Smooth muscle cell (in vitro differentiated cells): ENCODE results near the gene RBP2. TPM values are rescaled to one million over a fixed set of nuclear protein-coding genes. Genes with fewer than 3 reads are reported as not detected.

ENCODE experiments used
- DNase-seq: peaks from one replicate; lab custom pipeline; 2025; ENCODE audit not compliant: unreplicated experiment; lab: John Stamatoyannopoulos, UW
- H2AFZ ChIP-seq: fragments of 200-600 bp; sonication (generic); 2 replicates; pipeline ENCODE4 v1.6.0; 2016; ENCODE audit warnings: antibody characterized with exemption, low read depth, mild to moderate bottlenecking
- H3F3A ChIP-seq: fragments of 200-600 bp; sonication (generic); 2 replicates; pipeline ENCODE4 v1.6.0; 2017; ENCODE audit warnings: antibody characterized with exemption, low read depth
- H3K27ac ChIP-seq: fragments of 200-600 bp; sonication (generic); 2 replicates; pipeline ENCODE4 v1.5.1; 2016; ENCODE audit warnings: low read depth, mild to moderate bottlenecking
- H3K27me3 ChIP-seq: fragments of 200-600 bp; sonication (generic); 2 replicates; pipeline ENCODE4 v1.6.1; 2016; ENCODE audit warnings: low read depth, mild to moderate bottlenecking
- H3K36me3 ChIP-seq: fragments of 200-600 bp; sonication (generic); 2 replicates; pipeline ENCODE4 v1.5.1; 2016; ENCODE audit warnings: low read depth
- H3K4me1 ChIP-seq: fragments of 200-600 bp; sonication (generic); 2 replicates; pipeline ENCODE4 v1.5.1; 2016; ENCODE audit warnings: low read depth
- H3K4me2 ChIP-seq: fragments of 200-600 bp; sonication (generic); 2 replicates; pipeline ENCODE4 v1.6.0; 2016; ENCODE audit warnings: mild to moderate bottlenecking
- H3K4me3 ChIP-seq: fragments of 200-600 bp; sonication (generic); 2 replicates; pipeline ENCODE4 v1.5.1; 2016; ENCODE audit warnings: mild to moderate bottlenecking
- H3K79me2 ChIP-seq: fragments of 200-600 bp; sonication (generic); 2 replicates; pipeline ENCODE4 v1.6.0; 2016; ENCODE audit warnings: low read depth, mild to moderate bottlenecking
- H3K9ac ChIP-seq: fragments of 200-600 bp; sonication (generic); 2 replicates; pipeline ENCODE4 v1.6.0; 2016; ENCODE audit warnings: low read depth
- H3K9me3 ChIP-seq: fragments of 200-600 bp; sonication (generic); replicated peaks from 2 replicates; pipeline ENCODE4 v1.5.1; 2016; ENCODE audit warnings: low read depth
- H4K20me1 ChIP-seq: fragments of 200-600 bp; sonication (generic); 2 replicates; pipeline ENCODE4 v1.6.0; 2016; ENCODE audit warnings: low read depth
- WGBS: methylation state at CpG from one replicate; pipeline ENCODE4 v1.1.7; 2016; ENCODE audit warnings: low lambda C conversion rate; 5-methylcytosine and 5-hydroxymethylcytosine counted together
- polyA plus RNA-seq: library from polyadenylated mRNA; unstranded; fragments of >200 nt; fragmentation: Nextera tagmentation; extraction: Ambion mirVana; gene quantifications from 2 replicates; pipeline ENCODE4 v1.2.1, GENCODE V29; 2016
- total RNA-seq: library from RNA; depleted of rRNA; stranded (reverse); fragments of >200 nt; gene quantifications from 2 replicates; pipeline ENCODE4 v1.2.3, GENCODE V29; 2014
- TF ChIP-seq, protein P1 (sequence below): fragments of 200-600 bp; sonication (generic); IDR thresholded peaks from 2 replicates; pipeline ENCODE4 v1.5.1; 2017; ENCODE audit warnings: borderline replicate concordance, mild to moderate bottlenecking, antibody characterized with exemption; ENCODE audit not compliant: insufficient read depth, poor library complexity, severe bottlenecking

RBP2 gene
- total RNA-seq = not detected in 2 replicates
- not detected in 2 replicates for polyA plus RNA-seq

DNA sequence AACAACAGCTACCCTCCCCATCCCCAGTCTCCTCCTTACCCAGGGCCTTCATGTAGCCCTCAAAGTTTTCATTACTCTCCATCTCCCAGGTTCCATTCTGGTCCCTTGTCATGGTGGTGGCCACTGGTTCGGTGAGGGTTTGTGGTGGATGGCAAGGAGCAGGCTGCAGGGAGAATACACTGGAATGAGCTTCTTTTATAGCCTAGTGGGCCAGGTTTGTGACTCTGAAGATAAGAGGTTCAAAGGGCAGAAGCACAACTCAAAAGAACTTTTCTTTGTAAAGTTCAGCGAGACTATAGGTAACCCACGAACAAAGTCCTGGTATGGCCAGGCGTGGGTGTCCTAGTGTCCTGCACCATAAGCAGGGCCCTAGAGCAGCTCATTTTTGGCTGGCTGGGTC lies at the start of gene RBP2:
Gene RBP2 (minus strand): TSS at position 169 of the 400 bp plus-strand sequence. CDS start 57 bp downstream, at position 112.
- H2AFZ ChIP-seq = no peak within 1 kb of the TSS
- no peaks in the 10 kb centered on the region for H3K9me3 ChIP-seq
- no peaks in the 10 kb centered on the region for H3F3A ChIP-seq
- H4K20me1 ChIP-seq = no peaks in the 10 kb centered on the region
- H3K4me1 ChIP-seq = no peaks in the 10 kb centered on the region
- DNase-seq = no peak
- H3K9ac ChIP-seq = no peak within 1 kb of the TSS
- H3K4me2 ChIP-seq = no peak within 1 kb of the TSS
- no peak within 1 kb of the TSS for H3K4me3 ChIP-seq
- H3K79me2 ChIP-seq = no peaks in the 10 kb centered on the region
- no peak within 1 kb of the TSS for H3K27ac ChIP-seq
- H3K36me3 ChIP-seq = no peaks in the 10 kb centered on the region
- TF ChIP-seq, protein P1, sequence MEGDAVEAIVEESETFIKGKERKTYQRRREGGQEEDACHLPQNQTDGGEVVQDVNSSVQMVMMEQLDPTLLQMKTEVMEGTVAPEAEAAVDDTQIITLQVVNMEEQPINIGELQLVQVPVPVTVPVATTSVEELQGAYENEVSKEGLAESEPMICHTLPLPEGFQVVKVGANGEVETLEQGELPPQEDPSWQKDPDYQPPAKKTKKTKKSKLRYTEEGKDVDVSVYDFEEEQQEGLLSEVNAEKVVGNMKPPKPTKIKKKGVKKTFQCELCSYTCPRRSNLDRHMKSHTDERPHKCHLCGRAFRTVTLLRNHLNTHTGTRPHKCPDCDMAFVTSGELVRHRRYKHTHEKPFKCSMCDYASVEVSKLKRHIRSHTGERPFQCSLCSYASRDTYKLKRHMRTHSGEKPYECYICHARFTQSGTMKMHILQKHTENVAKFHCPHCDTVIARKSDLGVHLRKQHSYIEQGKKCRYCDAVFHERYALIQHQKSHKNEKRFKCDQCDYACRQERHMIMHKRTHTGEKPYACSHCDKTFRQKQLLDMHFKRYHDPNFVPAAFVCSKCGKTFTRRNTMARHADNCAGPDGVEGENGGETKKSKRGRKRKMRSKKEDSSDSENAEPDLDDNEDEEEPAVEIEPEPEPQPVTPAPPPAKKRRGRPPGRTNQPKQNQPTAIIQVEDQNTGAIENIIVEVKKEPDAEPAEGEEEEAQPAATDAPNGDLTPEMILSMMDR = no peak
- 95% methylated on average over 4 of the region's 4 CpGs for WGBS
- H3K27me3 ChIP-seq = no peaks in the 10 kb centered on the region

DNA sequence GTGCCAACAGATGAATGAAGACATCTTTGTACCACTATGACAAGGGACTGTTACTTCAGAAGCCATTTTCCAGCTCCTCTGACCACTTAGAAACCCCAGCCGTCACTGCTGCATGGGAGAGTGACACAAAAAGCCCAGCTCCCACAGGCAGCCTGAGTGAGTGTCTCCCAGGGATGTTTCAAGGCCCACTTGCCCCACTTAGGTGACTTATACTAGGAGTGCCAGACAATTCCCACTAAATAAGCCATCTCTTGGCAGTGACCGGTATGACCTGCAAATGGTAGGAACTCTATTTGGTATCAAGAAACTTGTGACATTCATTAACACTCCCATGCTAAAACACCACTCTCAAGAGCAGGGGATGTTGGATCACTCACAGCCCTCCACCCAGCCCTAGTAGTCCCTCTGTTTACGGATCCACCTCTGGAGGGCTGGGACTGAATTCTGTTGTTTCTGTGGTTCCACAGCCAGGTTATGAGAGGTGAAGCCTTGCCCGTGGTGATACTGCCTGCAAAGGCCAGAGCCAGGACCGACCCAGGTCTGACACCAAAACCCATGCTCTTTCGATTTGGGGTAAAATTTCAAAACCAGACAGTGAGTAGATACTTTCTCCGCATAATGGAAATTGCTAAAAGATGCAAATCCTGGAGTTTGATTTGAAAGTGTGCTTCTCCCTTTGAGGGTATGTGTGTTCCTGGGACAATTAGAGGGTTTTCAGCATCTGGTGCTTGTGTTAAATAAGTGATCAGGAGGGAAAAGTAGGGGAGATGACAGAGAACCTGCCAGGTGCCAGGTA lies 48.7 kb upstream of the RBP2 start:
- Histone ChIP-seq H3K27ac (no peak overlapping the region), H3K4me3 (no peak overlapping the region), H3K9me3 (no peaks in the 10 kb centered on the region), H3F3A (no peaks in the 10 kb centered on the region), H4K20me1 (no peaks in the 10 kb centered on the region), H3K36me3 (no peaks in the 10 kb centered on the region), H2AFZ (no peak overlapping the region), H3K79me2 (no peaks in the 10 kb centered on the region), H3K4me1 (no peaks in the 10 kb centered on the region), H3K4me2 (no peak overlapping the region), H3K27me3 (no peaks in the 10 kb centered on the region), H3K9ac (no peak overlapping the region)
- WGBS = 90% methylated on average over 7 of the region's 7 CpGs
- DNase-seq = no peak
- TF ChIP-seq, protein P1 = no peak

DNA sequence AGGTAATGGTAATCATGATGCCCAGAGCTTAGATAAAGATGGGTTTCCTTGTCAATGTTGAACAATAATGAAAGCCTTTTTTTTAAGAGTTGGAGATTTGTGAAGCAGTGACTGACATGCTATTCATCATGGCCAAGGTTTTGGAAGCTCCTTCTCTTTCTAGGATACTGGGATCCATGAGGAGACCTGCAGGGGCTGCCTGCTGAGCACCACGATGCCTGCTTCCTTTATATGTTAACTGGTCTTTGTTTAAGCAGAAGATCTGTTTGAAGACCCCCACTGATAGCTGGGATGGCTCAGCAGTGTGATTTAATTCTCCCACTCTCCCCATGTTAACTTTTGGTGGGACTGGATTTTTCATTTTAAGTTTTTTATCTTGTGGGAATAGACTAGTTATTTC lies 47.4 kb upstream of the RBP2 start:
- Histone ChIP-seq H3K9ac (no peak overlapping the region), H4K20me1 (no peaks in the 10 kb centered on the region), H3K79me2 (no peaks in the 10 kb centered on the region), H3K4me3 (no peak overlapping the region), H3F3A (no peaks in the 10 kb centered on the region), H3K4me2 (no peak overlapping the region), H3K36me3 (no peaks in the 10 kb centered on the region), H3K27ac (no peak overlapping the region), H3K4me1 (no peaks in the 10 kb centered on the region), H3K27me3 (no peaks in the 10 kb centered on the region), H2AFZ (no peak overlapping the region), H3K9me3 (no peaks in the 10 kb centered on the region)
- 72% methylated on average over 1 of the region's 1 CpG for WGBS
- DNase-seq = no peak
- TF ChIP-seq, protein P1 = no peak

DNA sequence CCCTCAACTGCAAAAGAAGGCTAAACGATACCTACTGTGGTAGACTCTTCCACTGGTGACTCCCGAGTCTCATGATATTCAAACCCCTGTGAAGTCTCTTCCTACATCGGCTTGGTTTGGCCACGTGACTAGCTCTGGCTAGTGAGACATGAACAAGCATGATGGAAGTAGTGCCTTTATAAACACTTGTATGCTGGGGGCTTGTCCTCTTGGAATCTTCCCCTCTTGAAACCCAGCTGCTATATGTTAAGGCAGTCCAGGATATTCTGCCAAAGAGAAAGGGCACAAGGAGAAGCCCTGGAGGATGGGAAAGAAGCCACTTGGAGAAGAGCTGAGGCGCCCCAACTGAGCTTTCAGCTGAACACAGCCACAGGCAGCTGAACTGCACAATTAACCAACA lies 46.9 kb upstream of the RBP2 start:
- TF ChIP-seq, protein P1 = no peak
- 95% methylated on average over 5 of the region's 5 CpGs for WGBS
- no peak overlapping the region for H2AFZ ChIP-seq

More for the DNA sequence above, 46.9 kb upstream of the RBP2 start:
- no peaks in the 10 kb centered on the region for H4K20me1 ChIP-seq
- H3K27ac ChIP-seq = no peak overlapping the region
- no peaks in the 10 kb centered on the region for H3K4me1 ChIP-seq
- no peaks in the 10 kb centered on the region for H3F3A ChIP-seq
- no peaks in the 10 kb centered on the region for H3K27me3 ChIP-seq
- no peak overlapping the region for H3K4me3 ChIP-seq
- no peak for DNase-seq
- H3K36me3 ChIP-seq = no peaks in the 10 kb centered on the region
- no peaks in the 10 kb centered on the region for H3K79me2 ChIP-seq
- H3K9me3 ChIP-seq = no peaks in the 10 kb centered on the region
- H3K4me2 ChIP-seq = no peak overlapping the region
- H3K9ac ChIP-seq = no peak overlapping the region
